ENCODE data around the gene IFNA1.
"Not testable (repeated sequence)": the region's sequence is repeated elsewhere in the genome, so short reads cannot be mapped to it uniquely, and the experiment has no call there.

IFNA1 gene

DNA sequence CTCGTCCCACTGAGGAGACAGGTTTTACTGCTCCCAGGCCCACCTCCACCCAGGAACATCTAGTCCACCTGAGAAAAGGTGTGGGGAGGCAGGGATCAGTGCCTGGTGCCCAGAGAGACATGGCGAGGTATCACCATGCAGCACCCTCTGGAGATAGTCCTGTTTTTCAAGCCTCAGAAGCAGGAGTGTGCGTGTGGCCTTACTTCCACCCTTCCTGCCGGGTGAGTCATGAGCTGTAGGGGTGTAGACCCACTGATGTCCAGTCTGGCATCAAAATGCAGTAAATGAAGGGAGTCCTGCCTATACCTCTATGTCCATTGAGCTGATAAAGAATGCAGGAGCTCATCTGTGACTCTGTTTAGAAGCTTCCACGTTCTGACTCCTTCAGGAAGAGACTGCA is 9.1 kb downstream of the IFNA1 start:
- DNase-seq (ENCODE audit: low read depth) = not testable (repeated sequence)

GRCh38 chr9:21450733-21451394 is 10.6 kb downstream of the IFNA1 start:
- no peak for DNase-seq (ENCODE audit: low read depth)

GRCh38 chr9:21452681-21453080 is 12.4 kb downstream of the IFNA1 start:
- no peak for DNase-seq (ENCODE audit: low read depth)

GRCh38 chr9:21454149-21454548 is 13.9 kb downstream of the IFNA1 start:
- DNase-seq (ENCODE audit: low read depth) = no peak

DNA sequence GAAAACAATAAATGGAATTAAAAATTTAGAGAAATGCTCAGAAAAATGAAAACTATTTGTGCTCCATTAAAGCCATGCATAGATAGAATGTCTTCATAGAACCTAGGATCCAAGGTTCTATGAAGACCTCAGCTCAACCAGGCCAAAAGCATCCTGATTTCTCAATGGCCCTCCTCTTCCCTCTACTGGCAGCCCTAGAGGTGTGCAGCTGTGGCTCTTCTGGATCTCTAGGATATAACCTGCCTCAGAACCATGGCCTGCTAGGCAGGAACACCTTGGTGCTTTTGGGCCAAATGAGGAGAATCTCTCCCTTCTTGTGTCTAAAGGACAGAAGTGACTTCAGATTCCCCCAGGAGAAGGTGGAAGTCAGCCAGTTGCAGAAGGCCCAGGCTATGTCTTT is 15.1 kb downstream of the IFNA1 start:
- no peak for DNase-seq (ENCODE audit: low read depth)

GRCh38 chr9:21461377-21461776 is 21.1 kb downstream of the IFNA1 start:
- no peak for DNase-seq (ENCODE audit: low read depth)

GRCh38 chr9:21465138-21465537 is 24.9 kb downstream of the IFNA1 start:
- DNase-seq (ENCODE audit: low read depth) = no peak

DNA sequence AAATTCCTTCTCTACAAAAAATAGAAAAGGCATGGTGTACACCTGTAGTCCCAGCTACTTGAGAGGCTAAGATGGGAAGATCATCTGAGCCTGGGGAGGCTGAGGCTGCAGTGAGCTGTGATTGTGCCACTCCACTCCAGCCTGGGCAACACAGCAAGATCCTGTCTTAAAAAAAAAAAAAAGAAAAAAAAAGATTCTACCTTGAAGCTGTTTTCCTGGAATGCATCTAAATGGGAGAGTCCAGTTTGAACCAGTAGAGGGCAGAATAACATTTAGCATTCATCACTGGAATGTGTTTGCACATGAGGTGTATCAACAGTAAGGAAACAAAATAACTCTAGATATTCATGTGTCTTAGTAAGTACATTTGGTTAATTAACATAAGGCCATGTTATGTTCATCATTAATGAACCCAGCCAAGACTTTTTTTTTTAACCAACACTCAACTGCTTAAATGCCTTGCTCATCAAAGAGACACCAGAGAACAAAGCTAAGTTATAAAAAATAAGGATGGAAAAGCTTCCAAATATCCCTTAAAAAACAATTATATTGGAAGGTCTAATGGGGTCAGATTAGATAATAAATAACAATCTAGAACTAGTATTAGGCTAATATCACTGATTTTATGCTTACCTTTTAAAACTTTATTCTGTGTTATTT is 25.8 kb downstream of the IFNA1 start:
- DNase-seq (ENCODE audit: low read depth) = no peak

- DNase-seq (ENCODE audit: low read depth) = no peak
These were observed 29.9 kb downstream of the IFNA1 start for GRCh38 chr9:21470126-21470525.

DNA sequence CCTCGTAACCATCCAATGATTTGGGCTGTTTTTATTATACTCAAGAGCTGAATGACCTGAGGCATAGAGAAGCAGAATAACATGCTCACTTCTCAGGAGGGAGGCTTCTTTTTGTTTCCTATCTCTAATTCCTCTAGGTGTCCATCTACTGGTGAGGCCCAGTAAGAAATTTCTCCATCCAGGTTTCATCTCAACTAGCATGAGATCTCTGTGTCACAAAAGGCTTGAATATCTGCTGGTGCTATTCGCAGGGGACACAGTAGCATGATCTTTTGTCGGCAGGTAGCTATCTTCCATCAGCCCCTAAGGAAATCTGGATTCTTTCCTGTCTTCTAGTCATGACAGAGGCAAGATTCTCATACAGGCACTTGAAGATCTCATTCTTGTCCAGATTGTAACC is 33.0 kb downstream of the IFNA1 start:
- no peak for DNase-seq (ENCODE audit: low read depth)

GRCh38 chr9:21477466-21477865 is 37.2 kb downstream of the IFNA1 start:
- DNase-seq (ENCODE audit: low read depth) = no peak

GRCh38 chr9:21479152-21479702 is 39.0 kb downstream of the IFNA1 start:
- no peak for DNase-seq (ENCODE audit: low read depth)

- no peak for DNase-seq (ENCODE audit: low read depth)
These were observed 41.3 kb downstream of the IFNA1 start for GRCh38 chr9:21481470-21482056.

DNA sequence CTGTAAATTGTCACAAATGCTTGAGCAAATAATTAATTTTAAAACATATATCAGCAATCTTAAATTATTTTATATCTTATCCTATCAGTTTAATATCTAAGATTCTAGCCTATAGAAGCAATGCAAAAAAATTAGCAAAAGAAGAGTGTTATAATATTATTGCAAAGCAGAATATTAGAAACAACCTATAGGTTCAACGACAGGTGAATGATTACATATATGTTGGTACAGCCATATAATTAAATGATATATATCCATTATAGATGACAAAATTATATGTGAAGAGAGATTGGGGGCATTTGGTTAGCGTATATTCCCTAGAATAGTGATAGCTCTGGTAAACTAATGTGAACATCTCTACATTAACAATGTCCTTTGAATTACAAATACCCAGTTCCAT is 42.0 kb downstream of the IFNA1 start, which contains the start of gene IFNE:
TSS of gene IFNE (minus strand) at position 101 of the 400 bp plus-strand sequence. CDS start 619 bp downstream, outside the sequence.
- DNase-seq (ENCODE audit: low read depth) = no peak
